K562 (cell line): ENCODE results near the gene TMEM222. TPM values are rescaled to one million over a fixed set of nuclear protein-coding genes. Genes with fewer than 3 reads are reported as not detected.

Source experiments
- ATAC-seq: fragments of 200-7000 bp; cut with Tn5 transposase; 3 replicates; pipeline ENCODE4 v1.9.1; 2020; ENCODE audit warnings: moderate library complexity
- BruUV-seq: library from RNA; stranded (reverse); fragments of 400-500 nt; replicated peaks from 2 replicates; lab custom pipeline; 2021; lab: Mats Ljungman, UMichigan
- CTCF ChIA-PET: fragments of 300-600 bp; formaldehyde crosslinking; extraction: SDS; loops from one replicate; lab custom pipeline; 2021; ENCODE audit warnings: low intra/inter-chr PET ratio; lab: Yijun Ruan, JAX
- POLR2A ChIA-PET: fragments of 300-600, 350-650 bp; sonication (Branson Sonifier 250); formaldehyde crosslinking; extraction: SDS; loops from one replicate; lab custom pipeline; 2021; ENCODE audit warnings: antibody characterized with exemption, inconsistent platforms; lab: Yijun Ruan, JAX
- DNase-seq, 4 experiments: peaks; one replicate each; pipeline versions ENCODE4 v3.0.0 to v3.0.0-alpha.2; 2011 to 2018; ENCODE audit warnings: low spot score in 3 of 4, mixed read lengths in 3 of 4; ENCODE audit errors: extremely low read depth in 1 of 4
- FAIRE-seq: peaks from 2 replicates; lab custom pipeline; 2011; peaks lifted over from hg19 to GRCh38; lab: Jason Lieb, UNC
- H2AFZ ChIP-seq: 2 replicates; pipeline ENCODE4 v1.6.0; 2011; ENCODE audit warnings: low read depth, low read length, control low read depth, inconsistent platforms
- H3K27ac ChIP-seq: fragments of 200-600 bp; 3 replicates; pipeline ENCODE4 v1.8.0; 2011; ENCODE audit warnings: low read depth, mild to moderate bottlenecking, control low read depth, inconsistent platforms, low read length, moderate library complexity, mixed read lengths; ENCODE audit errors: extremely low read depth
- H3K27me3 ChIP-seq, 2 experiments: fragments of 300-600 bp in 1 of 2; 2 replicates in 1 of 2; 3 replicates in 1 of 2; pipeline versions ENCODE4 v1.6.0 to v1.8.0; 2011; ENCODE audit warnings: inconsistent platforms in 2 of 2, low read length in 2 of 2, mild to moderate bottlenecking in 1 of 2, mixed read lengths in 1 of 2, moderate library complexity in 1 of 2; ENCODE audit not compliant: control insufficient read depth in 2 of 2, insufficient read depth in 2 of 2
- H3K36me3 ChIP-seq: fragments of 300-600 bp; 3 replicates; pipeline ENCODE4 v1.8.0; 2011; ENCODE audit warnings: mild to moderate bottlenecking, low read length, inconsistent platforms; ENCODE audit not compliant: control insufficient read depth, insufficient read depth
- H3K4me1 ChIP-seq, 2 experiments: fragments of 200-600 bp in 1 of 2; replicated peaks in 1 of 2; 2 replicates in 1 of 2; 3 replicates in 1 of 2; pipeline versions ENCODE4 v1.5.1 to v1.8.0; 2011; ENCODE audit warnings: inconsistent platforms in 2 of 2, low read length in 2 of 2, mild to moderate bottlenecking in 1 of 2, mixed read lengths in 1 of 2, moderate library complexity in 1 of 2; ENCODE audit not compliant: control insufficient read depth in 2 of 2, insufficient read depth in 2 of 2
- H3K4me2 ChIP-seq: 2 replicates; pipeline ENCODE4 v1.6.1; 2011; ENCODE audit warnings: low read length, control low read depth, inconsistent platforms, mixed read lengths; ENCODE audit not compliant: insufficient read depth
- H3K4me3 ChIP-seq: fragments of 200-600 bp; sonication (generic), shearing (Covaris generic); 2 replicates; pipeline ENCODE4 v1.5.1; 2016; ENCODE audit warnings: control low read depth, inconsistent platforms
- H3K79me2 ChIP-seq: fragments of 200-600 bp; 3 replicates; pipeline ENCODE4 v1.8.0; 2011; ENCODE audit warnings: low read length, inconsistent platforms; ENCODE audit not compliant: control insufficient read depth, insufficient read depth
- H3K9ac ChIP-seq, 2 experiments: 2 replicates each; pipeline versions ENCODE4 v1.6.0 to v1.6.1; 2011; ENCODE audit warnings: low read depth in 2 of 2, low read length in 2 of 2, control low read depth in 1 of 2, inconsistent platforms in 1 of 2, mild to moderate bottlenecking in 1 of 2, mixed read lengths in 1 of 2; ENCODE audit not compliant: insufficient read depth in 1 of 2
- H3K9me1 ChIP-seq: one replicate; pipeline ENCODE4 v1.6.0; 2011; ENCODE audit warnings: inconsistent platforms, mild to moderate bottlenecking, low read length, moderate library complexity; ENCODE audit not compliant: control insufficient read depth, insufficient read depth
- H3K9me3 ChIP-seq: replicated peaks from 2 replicates; pipeline ENCODE4 v1.5.1; 2011; ENCODE audit warnings: low read depth, low read length, inconsistent platforms; ENCODE audit not compliant: control insufficient read depth, insufficient read depth
- H4K20me1 ChIP-seq: replicated peaks from 2 replicates; pipeline ENCODE4 v1.6.1; 2011; ENCODE audit warnings: low read length, inconsistent platforms, mixed read lengths; ENCODE audit not compliant: control insufficient read depth, insufficient read depth
- CTBP1 ChIP-seq: fragments of 450-650 bp; IDR thresholded peaks from 2 replicates; pipeline ENCODE4 v1.6.1; 2016; ENCODE audit warnings: borderline replicate concordance
- FOXP4 ChIP-seq: sonication (generic); formaldehyde crosslinking; IDR thresholded peaks from 2 replicates; pipeline ENCODE4 v1.8.0; 2022; ENCODE audit warnings: mild to moderate bottlenecking, missing genetic modification reagents, borderline replicate concordance
- KLF13 ChIP-seq: fragments of 450-650 bp; IDR thresholded peaks from 2 replicates; pipeline ENCODE4 v1.6.1; 2016; ENCODE audit warnings: missing genetic modification characterization, low read depth, mild to moderate bottlenecking, missing compliant biosample characterization, moderate library complexity, borderline replicate concordance
- MCM2 ChIP-seq: fragments of 450-650 bp; IDR thresholded peaks from 2 replicates; pipeline ENCODE4 v1.6.1; 2017; ENCODE audit warnings: low read depth, mild to moderate bottlenecking
- RBM17 ChIP-seq: fragments of 200-400 bp; formaldehyde crosslinking; IDR thresholded peaks from 2 replicates; pipeline ENCODE4 v1.6.1; 2017; ENCODE audit warnings: low read depth, mild to moderate bottlenecking, low read length, borderline replicate concordance
- SMAD1 ChIP-seq: fragments of 150-350 bp; IDR thresholded peaks from 2 replicates; pipeline ENCODE4 v1.6.1; 2014; ENCODE audit warnings: low read length, low read depth; ENCODE audit not compliant: partially characterized antibody
- ZBTB11 ChIP-seq, 3 experiments: fragments of 200-800 bp in 1 of 3; fragments of 250-450 bp in 1 of 3; fragments of 450-650 bp in 1 of 3; sonication (Bioruptor Pico) in 1 of 3; sonication (Bioruptor generic) in 1 of 3; formaldehyde crosslinking in 1 of 3; IDR thresholded peaks; 2 replicates each; pipeline versions ENCODE4 v1.6.1 to v1.8.0; 2016 to 2022; ENCODE audit warnings: mild to moderate bottlenecking in 2 of 3, missing genetic modification characterization in 2 of 3, missing compliant biosample characterization in 1 of 3, moderate library complexity in 1 of 3
- ZFP1 ChIP-seq: fragments of 450-650 bp; formaldehyde crosslinking; IDR thresholded peaks from 2 replicates; pipeline ENCODE4 v1.4.0; 2020; ENCODE audit warnings: mild to moderate bottlenecking, mixed read lengths
- ZNF384 ChIP-seq: IDR thresholded peaks from 2 replicates; pipeline ENCODE4 v1.6.1; 2012; ENCODE audit warnings: low read depth, low read length, improper control_type of control experiment
- ZNF830 ChIP-seq: fragments of 250-450 bp; sonication (Bioruptor Pico); IDR thresholded peaks from 2 replicates; pipeline ENCODE4 v1.5.0; 2021; ENCODE audit warnings: mild to moderate bottlenecking
- ZSCAN29 ChIP-seq: fragments of 450-650 bp; IDR thresholded peaks from 2 replicates; pipeline ENCODE4 v1.6.1; 2017
- WGBS: fragments of 100-300 bp; shearing (Covaris generic); methylation state at CpG from one replicate; pipeline ENCODE4 v1.1.6; 2016; ENCODE audit warnings: low coverage, mixed read lengths; ENCODE audit not compliant: insufficient coverage; ENCODE audit errors: missing lambda C conversion rate; 5-methylcytosine and 5-hydroxymethylcytosine counted together
- in situ Hi-C: fragments of 300-500 bp; cut with MboI; formaldehyde crosslinking; loops from 4 replicates; pipeline ENCODE4 v1.15.0; 2018; ENCODE audit warnings: inconsistent platforms, mixed read lengths
- intact Hi-C: fragments of 100-400 bp; cut with micrococcal nuclease; formaldehyde crosslinking; loops from 2 replicates; pipeline ENCODE4 v1.14.2; 2022
- polyA plus RNA-seq, 8 experiments: library from polyadenylated mRNA; depleted of rRNA in 4 of 8; stranded (reverse) in 5 of 8; unstranded in 3 of 8; fragments of >200 nt; fragmentation: Nextera tagmentation in 2 of 8; fragmentation: Illumina TruSeq in 1 of 8; extraction: Ambion mirVana in 2 of 8; extraction: Trizol in 1 of 8; gene quantifications; 2 replicates each; pipeline versions ENCODE4 v1.2.1 to v1.2.3, GENCODE V29; 2011 to 2014; ENCODE audit warnings: inconsistent platforms in 1 of 8, missing spikeins in 1 of 8
- total RNA-seq, 7 experiments: library from RNA; depleted of rRNA in 6 of 7; stranded (reverse); fragments of >200 nt in 6 of 7; fragmentation: Illumina TruSeq in 2 of 7; extraction: Trizol in 2 of 7; gene quantifications; 2 replicates each; pipeline versions ENCODE4 v1.2.1 to v1.2.3, GENCODE V29; 2011 to 2021; ENCODE audit warnings: low replicate concordance in 1 of 7

TMEM222 gene
- total and polyA plus RNA-seq, 9 of the 15 experiments (the other 6 are each of a cell fraction or from before 2014, with no cell fraction given), result 6.9 to 48.0 (median 32.8) TPM

GRCh38 chr1:27380224-27380623 lies 58.3 kb downstream of the TMEM222 start:
- CTCF ChIA-PET, result no interaction called here
- peak overlapping the region in 1 of 2 experiments; percentile 82; a peak in 2 of 4 replicates for H3K9ac ChIP-seq
- TF ChIP-seq SMAD1 (no peak), ZSCAN29 (no peak), MCM2 (no peak), CTBP1 (no peak), RBM17 (no peak), ZFP1 (CRISPR knock-in tag) (no peak), KLF13 (tag) (no peak), ZNF384 (no peak), ZNF830 (no peak), FOXP4 (CRISPR knock-in tag) (no peak), ZBTB11 (CRISPR knock-in tag; IDR thresholded peaks at IDR 0.05) (no peak)
- TF ChIP-seq, all 486 proteins: peak for 0
- POLR2A ChIA-PET, result no interaction called here
- DNase-seq, result no peak
- Histone ChIP-seq H3K27ac (no peak overlapping the region), H3K4me1 (peaks cover 9 to 42% of the 10 kb centered on the region in 2 experiments), H3K9me1 (no peaks in the 10 kb centered on the region), H3K4me3 (no peak overlapping the region), H3K27me3 (no peaks in the 10 kb centered on the region), H2AFZ (peak overlapping the region; percentile 3; the same call in 1 of the 2 replicates), H4K20me1 (no peaks in the 10 kb centered on the region; the same call in 1 of the 2 replicates), H3K36me3 (no peaks in the 10 kb centered on the region), H3K4me2 (no peak overlapping the region), H3K79me2 (no peaks in the 10 kb centered on the region), H3K9me3 (no peaks in the 10 kb centered on the region)
- in situ Hi-C loops (no loop called here), intact Hi-C loops (no loop called here)
- peak; percentile 35 for FAIRE-seq
- BruUV-seq, result no TSS peak
- 62% methylated on average over 4 of the region's 4 CpGs for WGBS
- ATAC-seq, result no peak
